ENCODE results near the gene TDRD5. TPM values are rescaled to one million over a fixed set of nuclear protein-coding genes. Genes with fewer than 3 reads are reported as not detected.

TDRD5 gene
- total RNA-seq, 1 donor from 2014 or later, result not detected

DNA sequence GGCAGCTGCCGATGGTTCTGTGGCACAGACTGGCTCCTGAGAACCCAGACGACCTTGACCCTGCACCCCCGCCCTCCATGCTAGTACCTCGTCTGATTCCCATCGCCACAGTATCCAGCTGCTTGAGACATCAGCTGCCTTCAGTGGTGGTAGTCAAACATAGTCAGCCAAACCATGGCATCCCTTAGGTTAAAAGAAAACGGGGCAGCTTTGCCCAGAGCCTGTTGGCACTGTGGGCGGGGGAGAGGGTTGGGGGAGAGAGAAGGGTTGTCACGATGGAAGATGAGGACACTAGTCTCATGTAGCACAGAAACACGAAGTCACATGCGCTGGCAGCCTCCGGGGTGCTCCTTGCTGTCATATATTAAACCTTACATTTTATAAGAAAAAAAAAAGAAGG is 961 bp upstream of the TDRD5 start:
- H3K27ac Mint-ChIP-seq (ENCODE audit: unreplicated experiment), result no peak overlapping the region
- H3K27me3 Mint-ChIP-seq (ENCODE audit: low read depth), result peaks cover 19% of the 10 kb centered on the region
- DNase-seq (ENCODE audit: low spot score), result no peak
- peaks cover 4% of the 10 kb centered on the region for H3K4me1 Mint-ChIP-seq (ENCODE audit: low read depth)
- peaks cover 4% of the 10 kb centered on the region for H3K9me3 Mint-ChIP-seq (ENCODE audit: low read depth)
- no peaks in the 10 kb centered on the region for H3K36me3 Mint-ChIP-seq (ENCODE audit: low read depth)
- TF ChIP-seq, protein P1, sequence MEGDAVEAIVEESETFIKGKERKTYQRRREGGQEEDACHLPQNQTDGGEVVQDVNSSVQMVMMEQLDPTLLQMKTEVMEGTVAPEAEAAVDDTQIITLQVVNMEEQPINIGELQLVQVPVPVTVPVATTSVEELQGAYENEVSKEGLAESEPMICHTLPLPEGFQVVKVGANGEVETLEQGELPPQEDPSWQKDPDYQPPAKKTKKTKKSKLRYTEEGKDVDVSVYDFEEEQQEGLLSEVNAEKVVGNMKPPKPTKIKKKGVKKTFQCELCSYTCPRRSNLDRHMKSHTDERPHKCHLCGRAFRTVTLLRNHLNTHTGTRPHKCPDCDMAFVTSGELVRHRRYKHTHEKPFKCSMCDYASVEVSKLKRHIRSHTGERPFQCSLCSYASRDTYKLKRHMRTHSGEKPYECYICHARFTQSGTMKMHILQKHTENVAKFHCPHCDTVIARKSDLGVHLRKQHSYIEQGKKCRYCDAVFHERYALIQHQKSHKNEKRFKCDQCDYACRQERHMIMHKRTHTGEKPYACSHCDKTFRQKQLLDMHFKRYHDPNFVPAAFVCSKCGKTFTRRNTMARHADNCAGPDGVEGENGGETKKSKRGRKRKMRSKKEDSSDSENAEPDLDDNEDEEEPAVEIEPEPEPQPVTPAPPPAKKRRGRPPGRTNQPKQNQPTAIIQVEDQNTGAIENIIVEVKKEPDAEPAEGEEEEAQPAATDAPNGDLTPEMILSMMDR (IDR thresholded peaks at IDR 0.05), result no peak
- H3K4me3 Mint-ChIP-seq (ENCODE audit: unreplicated experiment), result no peak overlapping the region

DNA sequence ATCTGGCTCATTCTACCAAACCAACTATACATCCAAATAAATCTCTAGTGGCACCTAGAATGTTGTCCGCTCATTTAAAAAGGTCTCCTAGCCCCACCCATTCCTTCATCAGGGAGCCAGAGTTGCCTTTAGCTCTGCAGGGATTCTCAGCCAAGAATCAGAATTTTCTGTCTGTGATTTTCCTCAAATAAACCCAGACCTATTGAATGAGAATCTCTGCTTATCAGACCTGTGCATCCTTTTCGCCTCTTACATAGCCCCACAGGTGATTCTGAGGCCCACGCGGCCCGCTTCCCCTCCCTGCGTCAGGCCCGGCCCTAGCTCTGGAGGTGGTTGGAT is 410 bp upstream of the TDRD5 start:
- Mint-ChIP-seq H3K4me1 (ENCODE audit: low read depth) (no peaks in the 10 kb centered on the region), H3K27ac (ENCODE audit: unreplicated experiment) (no peak overlapping the region), H3K9me3 (ENCODE audit: low read depth) (peaks cover 4% of the 10 kb centered on the region), H3K4me3 (ENCODE audit: unreplicated experiment) (no peak overlapping the region), H3K27me3 (ENCODE audit: low read depth) (peaks cover 20% of the 10 kb centered on the region), H3K36me3 (ENCODE audit: low read depth) (no peaks in the 10 kb centered on the region)
- no peak for DNase-seq (ENCODE audit: low spot score)
- TF ChIP-seq, protein P1 (IDR thresholded peaks at IDR 0.05), result no peak

DNA sequence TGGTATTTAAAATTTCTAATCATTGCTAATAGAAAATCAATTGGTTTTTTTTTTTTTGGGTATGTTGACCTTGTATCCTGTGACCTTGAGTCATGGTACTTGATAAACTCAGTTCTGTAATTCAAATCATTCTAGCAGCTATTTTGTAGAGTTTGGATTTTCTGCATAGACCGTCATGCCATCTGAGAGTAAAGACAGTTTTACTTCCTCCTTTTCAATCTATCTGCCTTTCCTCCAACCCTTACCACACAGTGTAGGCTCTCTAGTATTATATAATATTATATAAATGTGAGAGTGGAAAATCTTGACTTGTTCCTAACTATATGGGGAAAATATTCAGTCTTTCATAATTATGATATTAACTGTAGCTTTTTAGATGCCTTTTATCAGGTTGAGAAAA is 7.0 kb downstream of the TDRD5 start:
- Mint-ChIP-seq H3K27me3 (ENCODE audit: low read depth) (peaks cover 33% of the 10 kb centered on the region), H3K4me3 (ENCODE audit: unreplicated experiment) (no peak overlapping the region), H3K36me3 (ENCODE audit: low read depth) (no peaks in the 10 kb centered on the region), H3K27ac (ENCODE audit: unreplicated experiment) (no peak overlapping the region), H3K4me1 (ENCODE audit: low read depth) (no peaks in the 10 kb centered on the region), H3K9me3 (ENCODE audit: low read depth) (peaks cover 11% of the 10 kb centered on the region)
- DNase-seq (ENCODE audit: low spot score), result no peak
- TF ChIP-seq, protein P1 (IDR thresholded peaks at IDR 0.05), result no peak

DNA sequence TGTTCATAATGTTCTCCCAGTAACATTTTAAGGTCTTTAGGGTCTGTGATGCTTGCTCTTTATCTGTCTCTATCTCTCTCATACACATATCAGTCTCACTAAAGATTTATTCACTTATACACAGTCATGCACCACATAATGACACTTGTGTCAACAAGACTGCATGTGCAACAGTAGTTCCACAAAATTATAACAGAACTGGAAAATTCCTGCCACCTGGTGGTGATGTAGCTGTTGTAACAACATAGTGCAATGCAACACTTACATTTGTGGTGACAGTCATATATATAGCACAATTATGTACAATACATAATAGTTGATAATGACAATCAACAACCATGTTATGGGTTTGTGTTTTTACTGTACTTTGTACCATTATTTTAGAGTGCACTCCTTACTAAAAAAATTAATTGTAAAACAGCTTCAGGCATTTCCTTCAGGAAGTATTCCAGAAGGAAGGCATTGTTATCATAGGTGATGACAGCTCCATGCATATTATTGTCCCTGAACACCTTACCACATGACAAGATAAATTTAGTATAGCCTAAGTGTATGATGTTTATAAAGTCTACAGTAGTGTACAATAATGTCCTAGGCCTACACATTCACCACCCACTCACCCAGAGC is 8.1 kb downstream of the TDRD5 start:
- peaks cover 16% of the 10 kb centered on the region for H3K9me3 Mint-ChIP-seq (ENCODE audit: low read depth)
- no peak overlapping the region for H3K27ac Mint-ChIP-seq (ENCODE audit: unreplicated experiment)
- H3K27me3 Mint-ChIP-seq (ENCODE audit: low read depth), result peaks cover 29% of the 10 kb centered on the region
- H3K4me1 Mint-ChIP-seq (ENCODE audit: low read depth), result no peaks in the 10 kb centered on the region
- TF ChIP-seq, protein P1 (IDR thresholded peaks at IDR 0.05), result peak; percentile 75
- no peak for DNase-seq (ENCODE audit: low spot score)
- H3K36me3 Mint-ChIP-seq (ENCODE audit: low read depth), result no peaks in the 10 kb centered on the region
- H3K4me3 Mint-ChIP-seq (ENCODE audit: unreplicated experiment), result no peak overlapping the region

DNA sequence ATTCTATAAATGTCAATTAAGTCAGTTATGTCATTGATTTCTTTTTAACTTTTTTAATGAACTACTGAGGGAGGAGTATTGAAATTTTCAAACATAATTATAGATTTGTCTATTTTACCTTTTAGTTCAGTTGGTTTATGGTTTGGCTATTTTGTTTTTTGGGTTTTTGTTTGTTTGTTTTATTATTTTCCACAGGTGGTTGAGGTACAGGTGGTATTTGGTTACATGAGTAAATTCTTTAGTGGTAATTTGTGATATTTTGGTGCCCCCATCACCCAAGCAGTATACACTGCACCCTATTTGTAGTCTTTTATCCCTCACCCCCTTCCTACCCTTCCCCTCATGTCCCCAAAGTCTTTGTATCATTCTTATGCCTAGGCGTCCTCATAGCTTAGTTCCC is 9.5 kb downstream of the TDRD5 start:
- Mint-ChIP-seq H3K27me3 (ENCODE audit: low read depth) (peaks cover 28% of the 10 kb centered on the region), H3K4me3 (ENCODE audit: unreplicated experiment) (no peak overlapping the region)

More for the DNA sequence above, 9.5 kb downstream of the TDRD5 start:
- no peak for DNase-seq (ENCODE audit: low spot score)
- no peaks in the 10 kb centered on the region for H3K4me1 Mint-ChIP-seq (ENCODE audit: low read depth)
- TF ChIP-seq, protein P1 (IDR thresholded peaks at IDR 0.05), result no peak
- peaks cover 16% of the 10 kb centered on the region for H3K9me3 Mint-ChIP-seq (ENCODE audit: low read depth)
- no peaks in the 10 kb centered on the region for H3K36me3 Mint-ChIP-seq (ENCODE audit: low read depth)
- no peak overlapping the region for H3K27ac Mint-ChIP-seq (ENCODE audit: unreplicated experiment)

Measured in chondrocyte (in vitro differentiated cells).